Glutamatergic neuron (in vitro differentiated cells): Measurements from ENCODE around the gene OSBPL8. TPM values are rescaled to one million over a fixed set of nuclear protein-coding genes. Genes with fewer than 3 reads are reported as not detected.

ENCODE experiments used
- DNase-seq: peaks from one replicate; pipeline ENCODE4 v3.0.0; 2022
- H3K27ac Mint-ChIP-seq: one replicate; pipeline ENCODE4 v1.8.0; 2020; ENCODE audit warnings: mild to moderate bottlenecking, mixed read lengths, inconsistent platforms; ENCODE audit not compliant: unreplicated experiment
- H3K27me3 Mint-ChIP-seq: one replicate; pipeline ENCODE4 v1.8.0; 2020; ENCODE audit warnings: mild to moderate bottlenecking, moderate library complexity, mixed read lengths, inconsistent platforms; ENCODE audit not compliant: unreplicated experiment
- H3K36me3 Mint-ChIP-seq: one replicate; pipeline ENCODE4 v1.8.0; 2020; ENCODE audit warnings: mild to moderate bottlenecking, mixed read lengths, inconsistent platforms; ENCODE audit not compliant: unreplicated experiment
- H3K4me1 Mint-ChIP-seq: one replicate; pipeline ENCODE4 v1.8.0; 2020; ENCODE audit warnings: mild to moderate bottlenecking, low read depth, mixed read lengths, inconsistent platforms; ENCODE audit not compliant: unreplicated experiment
- H3K4me3 Mint-ChIP-seq: one replicate; pipeline ENCODE4 v1.8.0; 2020; ENCODE audit warnings: mild to moderate bottlenecking, mixed read lengths, inconsistent platforms; ENCODE audit not compliant: unreplicated experiment
- H3K9me3 Mint-ChIP-seq: one replicate; pipeline ENCODE4 v1.8.0; 2020; ENCODE audit warnings: mild to moderate bottlenecking, moderate library complexity, mixed read lengths, inconsistent platforms; ENCODE audit not compliant: unreplicated experiment
- total RNA-seq: library from RNA; stranded (reverse); fragmentation: NEBNext Ultra II Directional; extraction: Animal tissue kit (Norgen Biotek cat#: 25700); gene quantifications from one replicate; pipeline ENCODE4 v1.2.1, GENCODE V29; 2021; ENCODE audit not compliant: unreplicated experiment
- TF ChIP-seq, protein P1 (sequence below): fragments of 200-600 bp; sonication (generic); IDR thresholded peaks from one replicate; pipeline ENCODE4 v1.5.0; 2021; ENCODE audit not compliant: partially characterized antibody, unreplicated experiment

Gene OSBPL8
- total RNA-seq, 1 donor from 2014 or later = 162 TPM

DNA sequence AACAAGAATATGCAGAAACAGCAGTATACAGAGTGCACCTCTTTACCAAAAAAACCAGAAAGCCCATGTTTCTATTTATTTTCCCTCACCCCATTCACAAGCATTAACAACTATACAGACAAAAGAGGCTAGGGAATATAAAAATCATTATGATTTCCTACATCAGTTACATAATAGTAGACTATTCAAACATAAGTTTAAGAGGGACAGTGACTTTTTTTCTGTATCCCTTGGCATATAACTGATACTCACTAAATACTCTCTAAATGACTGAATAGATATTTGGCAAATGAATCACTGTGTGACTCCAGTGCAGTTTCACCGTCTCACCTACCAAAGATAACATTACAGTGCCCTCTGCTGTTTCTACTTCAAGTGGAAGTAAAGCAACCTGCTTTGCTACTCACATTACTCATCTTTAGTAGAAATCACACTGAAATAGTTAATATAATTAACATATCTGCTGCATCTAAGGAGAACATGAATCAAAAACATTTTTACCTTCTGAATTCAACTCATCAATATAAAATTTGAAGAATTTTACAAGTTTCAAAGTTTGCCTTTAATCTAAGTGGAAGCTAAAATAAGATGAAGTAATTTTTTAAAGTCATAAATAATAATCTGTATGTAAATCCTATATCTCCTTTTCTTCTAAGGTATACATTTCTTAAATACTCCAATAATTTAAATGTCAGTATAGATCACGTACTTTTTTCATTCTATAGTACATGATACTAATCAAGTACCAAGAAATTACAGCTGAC lies 103.8 kb downstream of the OSBPL8 start:
- no peak for DNase-seq
- TF ChIP-seq, protein P1, sequence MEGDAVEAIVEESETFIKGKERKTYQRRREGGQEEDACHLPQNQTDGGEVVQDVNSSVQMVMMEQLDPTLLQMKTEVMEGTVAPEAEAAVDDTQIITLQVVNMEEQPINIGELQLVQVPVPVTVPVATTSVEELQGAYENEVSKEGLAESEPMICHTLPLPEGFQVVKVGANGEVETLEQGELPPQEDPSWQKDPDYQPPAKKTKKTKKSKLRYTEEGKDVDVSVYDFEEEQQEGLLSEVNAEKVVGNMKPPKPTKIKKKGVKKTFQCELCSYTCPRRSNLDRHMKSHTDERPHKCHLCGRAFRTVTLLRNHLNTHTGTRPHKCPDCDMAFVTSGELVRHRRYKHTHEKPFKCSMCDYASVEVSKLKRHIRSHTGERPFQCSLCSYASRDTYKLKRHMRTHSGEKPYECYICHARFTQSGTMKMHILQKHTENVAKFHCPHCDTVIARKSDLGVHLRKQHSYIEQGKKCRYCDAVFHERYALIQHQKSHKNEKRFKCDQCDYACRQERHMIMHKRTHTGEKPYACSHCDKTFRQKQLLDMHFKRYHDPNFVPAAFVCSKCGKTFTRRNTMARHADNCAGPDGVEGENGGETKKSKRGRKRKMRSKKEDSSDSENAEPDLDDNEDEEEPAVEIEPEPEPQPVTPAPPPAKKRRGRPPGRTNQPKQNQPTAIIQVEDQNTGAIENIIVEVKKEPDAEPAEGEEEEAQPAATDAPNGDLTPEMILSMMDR = peak; percentile 30
- no peak overlapping the region for H3K4me3 Mint-ChIP-seq
- H3K27me3 Mint-ChIP-seq = no peaks in the 10 kb centered on the region
- H3K36me3 Mint-ChIP-seq = no peaks in the 10 kb centered on the region
- H3K27ac Mint-ChIP-seq = no peak overlapping the region
- H3K4me1 Mint-ChIP-seq = peaks cover 9% of the 10 kb centered on the region
- H3K9me3 Mint-ChIP-seq = no peaks in the 10 kb centered on the region

DNA sequence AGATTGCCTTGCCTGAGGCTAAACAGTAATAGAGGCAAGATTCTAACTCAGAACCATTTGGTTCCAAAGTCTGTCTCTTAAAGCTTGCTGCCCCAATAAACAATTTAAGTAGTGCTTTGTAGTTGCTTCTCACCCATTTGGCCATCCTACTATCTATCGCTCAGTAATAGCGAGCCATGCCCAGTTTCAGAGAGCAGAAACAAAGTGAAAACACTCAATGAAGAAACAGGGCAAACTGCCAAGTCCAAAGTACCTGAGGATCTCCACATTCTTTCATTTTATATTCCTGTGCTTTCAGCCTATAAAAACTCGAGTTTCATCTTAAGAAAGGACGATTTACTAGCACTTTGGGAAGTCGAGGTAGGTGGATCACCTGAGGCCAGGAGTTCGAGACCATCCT lies 108.0 kb downstream of the OSBPL8 start:
- TF ChIP-seq, protein P1 = no peak
- Mint-ChIP-seq H3K36me3 (peaks cover 7% of the 10 kb centered on the region), H3K9me3 (no peaks in the 10 kb centered on the region), H3K27ac (no peak overlapping the region), H3K27me3 (peaks cover 1% of the 10 kb centered on the region), H3K4me1 (no peaks in the 10 kb centered on the region), H3K4me3 (no peak overlapping the region)
- DNase-seq = no peak

DNA sequence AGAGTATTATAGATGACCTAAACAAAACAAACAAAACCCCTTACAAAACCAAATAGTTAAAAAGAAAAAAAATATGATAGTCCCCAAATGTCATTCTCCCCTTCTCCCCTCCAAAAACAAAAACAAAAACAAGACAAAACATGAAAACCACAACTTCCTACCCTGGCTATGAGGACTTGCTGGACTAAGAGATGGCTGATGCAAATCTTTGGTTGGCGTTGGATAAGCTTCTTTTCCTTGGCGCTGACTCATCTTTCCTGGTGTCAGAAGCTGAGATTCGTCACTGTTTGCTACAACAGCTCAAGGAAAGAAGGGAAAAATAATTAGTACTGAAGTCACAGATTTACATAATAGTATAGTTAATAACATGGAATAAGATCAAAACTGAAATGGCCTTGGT lies 108.9 kb downstream of the OSBPL8 start:
- no peak overlapping the region for H3K27ac Mint-ChIP-seq
- H3K27me3 Mint-ChIP-seq = peaks cover 1% of the 10 kb centered on the region
- TF ChIP-seq, protein P1 = no peak
- H3K4me1 Mint-ChIP-seq = no peaks in the 10 kb centered on the region
- H3K9me3 Mint-ChIP-seq = no peaks in the 10 kb centered on the region
- peaks cover 7% of the 10 kb centered on the region for H3K36me3 Mint-ChIP-seq
- DNase-seq = no peak
- H3K4me3 Mint-ChIP-seq = no peak overlapping the region

DNA sequence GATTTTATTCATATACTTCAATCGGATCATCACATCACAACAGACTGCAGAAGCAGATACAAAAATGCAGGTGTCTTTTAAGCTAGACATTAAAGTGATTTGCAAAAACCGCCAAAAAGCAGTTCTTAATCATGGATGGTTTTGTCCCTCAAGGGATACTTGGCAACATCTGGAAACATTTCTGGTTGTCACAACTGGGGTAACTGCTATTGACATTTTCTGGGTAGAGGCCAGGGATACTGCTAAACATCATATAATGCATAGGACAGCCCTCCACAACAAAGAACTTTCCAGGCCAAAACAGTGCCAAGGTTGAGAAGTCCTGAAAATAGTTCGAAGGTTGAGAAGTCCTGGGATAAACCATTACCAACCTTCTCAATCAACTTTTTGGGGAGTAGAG lies 109.6 kb downstream of the OSBPL8 start:
- no peak overlapping the region for H3K4me3 Mint-ChIP-seq
- no peaks in the 10 kb centered on the region for H3K9me3 Mint-ChIP-seq
- H3K27me3 Mint-ChIP-seq = peaks cover 1% of the 10 kb centered on the region
- no peak overlapping the region for H3K27ac Mint-ChIP-seq
- H3K4me1 Mint-ChIP-seq = no peaks in the 10 kb centered on the region
- peaks cover 7% of the 10 kb centered on the region for H3K36me3 Mint-ChIP-seq
- TF ChIP-seq, protein P1 = no peak
- DNase-seq = no peak

DNA sequence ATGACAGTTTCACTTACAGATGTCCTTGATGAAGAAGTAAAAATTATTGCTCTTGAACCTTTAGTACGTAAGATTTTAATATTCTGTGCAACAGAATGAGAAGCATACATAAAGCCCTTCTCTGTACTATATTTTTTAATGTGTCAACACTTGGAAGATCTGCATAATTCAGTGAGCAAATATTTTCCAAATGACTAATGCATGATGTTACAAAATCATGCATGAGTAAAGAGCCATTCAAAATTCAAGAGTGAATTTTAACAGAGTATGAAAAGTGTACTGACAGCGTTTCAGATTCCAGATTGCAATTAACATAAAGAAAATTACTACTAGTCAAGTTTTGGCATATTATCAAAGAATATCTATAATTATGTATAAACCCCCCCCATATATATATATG lies 110.0 kb downstream of the OSBPL8 start:
- no peak overlapping the region for H3K4me3 Mint-ChIP-seq
- TF ChIP-seq, protein P1 = no peak
- H3K36me3 Mint-ChIP-seq = peaks cover 7% of the 10 kb centered on the region
- H3K27ac Mint-ChIP-seq = no peak overlapping the region
- DNase-seq = no peak
- H3K27me3 Mint-ChIP-seq = peaks cover 1% of the 10 kb centered on the region
- H3K4me1 Mint-ChIP-seq = no peaks in the 10 kb centered on the region
- no peaks in the 10 kb centered on the region for H3K9me3 Mint-ChIP-seq
